ENCODE measurements around the gene ITGA11.

The ITGA11 gene

GRCh38 chr15:68265081-68265480 lies 166.9 kb downstream of the ITGA11 start:
- no peak for DNase-seq (ENCODE audit: low read depth)

GRCh38 chr15:68264282-68264681 lies 167.7 kb downstream of the ITGA11 start:
- DNase-seq (ENCODE audit: low read depth) = no peak

GRCh38 chr15:68262514-68263356 lies 169.2 kb downstream of the ITGA11 start:
- DNase-seq (ENCODE audit: low read depth) = no peak

- DNase-seq (ENCODE audit: low read depth) = no peak
These were observed 170.0 kb downstream of the ITGA11 start for GRCh38 chr15:68261980-68262379.

- no peak for DNase-seq (ENCODE audit: low read depth)
These were observed 170.7 kb downstream of the ITGA11 start for GRCh38 chr15:68261241-68261640.

GRCh38 chr15:68259883-68260282 lies 172.1 kb downstream of the ITGA11 start:
- no peak for DNase-seq (ENCODE audit: low read depth)

- no peak for DNase-seq (ENCODE audit: low read depth)
These were observed 173.3 kb downstream of the ITGA11 start for GRCh38 chr15:68258692-68259091.

GRCh38 chr15:68256675-68257450 lies 175.1 kb downstream of the ITGA11 start:
- peak; percentile 57 for DNase-seq (ENCODE audit: low read depth)

GRCh38 chr15:68252925-68253534 lies 178.9 kb downstream of the ITGA11 start:
- DNase-seq (ENCODE audit: low read depth) = peak; percentile 7

GRCh38 chr15:68249058-68249713 lies 182.8 kb downstream of the ITGA11 start:
- DNase-seq (ENCODE audit: low read depth) = no peak

Data from activated T-cell treated with anti-CD3 and anti-CD28 coated beads for 48 hours (primary cell).